PFSK-1 (cell line): ENCODE measurements around the gene BLACAT1.

Experiments
- FOXP2 ChIP-seq: optimal IDR thresholded peaks from 2 replicates; pipeline ENCODE3; 2011; ENCODE audit warnings: borderline replicate concordance, control low read depth, inconsistent platforms; ENCODE audit not compliant: insufficient read depth; ENCODE audit errors: extremely low read length, extremely low read depth
- POLR2AphosphoS5 ChIP-seq: IDR thresholded peaks from 2 replicates; pipeline ENCODE4 v1.6.1; 2012; ENCODE audit warnings: low read depth, mild to moderate bottlenecking, control low read depth, low read length, moderate library complexity
- SIN3A ChIP-seq: IDR thresholded peaks from 2 replicates; pipeline ENCODE4 v1.6.1; 2012; ENCODE audit warnings: mild to moderate bottlenecking, low read length, moderate library complexity, borderline replicate concordance; ENCODE audit not compliant: insufficient read depth
- TAF1 ChIP-seq: IDR thresholded peaks from 2 replicates; pipeline ENCODE4 v1.6.1; 2012; ENCODE audit warnings: low read length, control low read depth, borderline replicate concordance; ENCODE audit not compliant: insufficient read depth
- TF ChIP-seq, protein P1 (sequence below), 2 experiments: IDR thresholded peaks; 2 replicates each; pipeline versions ENCODE4 v1.6.1 to v1.8.0; 2011 to 2012; ENCODE audit warnings: low read depth in 2 of 2, low read length in 2 of 2, control low read depth in 1 of 2, inconsistent platforms in 1 of 2, mild to moderate bottlenecking in 1 of 2, moderate library complexity in 1 of 2; ENCODE audit not compliant: insufficient read depth in 1 of 2

BLACAT1 gene

GRCh38 chr1:205441716-205442050, 14.2 kb downstream of the BLACAT1 start:
- TF ChIP-seq TAF1 (no peak), SIN3A (no peak), FOXP2 (no peak), POLR2AphosphoS5 (no peak)
- TF ChIP-seq, protein P1, sequence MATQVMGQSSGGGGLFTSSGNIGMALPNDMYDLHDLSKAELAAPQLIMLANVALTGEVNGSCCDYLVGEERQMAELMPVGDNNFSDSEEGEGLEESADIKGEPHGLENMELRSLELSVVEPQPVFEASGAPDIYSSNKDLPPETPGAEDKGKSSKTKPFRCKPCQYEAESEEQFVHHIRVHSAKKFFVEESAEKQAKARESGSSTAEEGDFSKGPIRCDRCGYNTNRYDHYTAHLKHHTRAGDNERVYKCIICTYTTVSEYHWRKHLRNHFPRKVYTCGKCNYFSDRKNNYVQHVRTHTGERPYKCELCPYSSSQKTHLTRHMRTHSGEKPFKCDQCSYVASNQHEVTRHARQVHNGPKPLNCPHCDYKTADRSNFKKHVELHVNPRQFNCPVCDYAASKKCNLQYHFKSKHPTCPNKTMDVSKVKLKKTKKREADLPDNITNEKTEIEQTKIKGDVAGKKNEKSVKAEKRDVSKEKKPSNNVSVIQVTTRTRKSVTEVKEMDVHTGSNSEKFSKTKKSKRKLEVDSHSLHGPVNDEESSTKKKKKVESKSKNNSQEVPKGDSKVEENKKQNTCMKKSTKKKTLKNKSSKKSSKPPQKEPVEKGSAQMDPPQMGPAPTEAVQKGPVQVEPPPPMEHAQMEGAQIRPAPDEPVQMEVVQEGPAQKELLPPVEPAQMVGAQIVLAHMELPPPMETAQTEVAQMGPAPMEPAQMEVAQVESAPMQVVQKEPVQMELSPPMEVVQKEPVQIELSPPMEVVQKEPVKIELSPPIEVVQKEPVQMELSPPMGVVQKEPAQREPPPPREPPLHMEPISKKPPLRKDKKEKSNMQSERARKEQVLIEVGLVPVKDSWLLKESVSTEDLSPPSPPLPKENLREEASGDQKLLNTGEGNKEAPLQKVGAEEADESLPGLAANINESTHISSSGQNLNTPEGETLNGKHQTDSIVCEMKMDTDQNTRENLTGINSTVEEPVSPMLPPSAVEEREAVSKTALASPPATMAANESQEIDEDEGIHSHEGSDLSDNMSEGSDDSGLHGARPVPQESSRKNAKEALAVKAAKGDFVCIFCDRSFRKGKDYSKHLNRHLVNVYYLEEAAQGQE (IDR thresholded peaks at IDR 0.05; ENCODE audit: insufficient read depth in 1 of 2, low read depth in 2 of 2, low read length in 2 of 2) = no peak

GRCh38 chr1:205441318-205441633, 14.6 kb downstream of the BLACAT1 start:
- no peak for TF ChIP-seq SIN3A

GRCh38 chr1:205440476-205441317, 15.1 kb downstream of the BLACAT1 start:
- TF ChIP-seq, protein P1 (IDR thresholded peaks at IDR 0.05; ENCODE audit: insufficient read depth in 1 of 2, low read depth in 2 of 2, low read length in 2 of 2) = no peak
- TF ChIP-seq SIN3A (no peak), FOXP2 (no peak), TAF1 (no peak), POLR2AphosphoS5 (no peak)

- TF ChIP-seq, protein P1 (IDR thresholded peaks at IDR 0.05; ENCODE audit: insufficient read depth in 1 of 2, low read depth in 2 of 2, low read length in 2 of 2) = no peak
- no peak for TF ChIP-seq FOXP2
- no peak for TF ChIP-seq POLR2AphosphoS5
- TF ChIP-seq TAF1 = no peak
- no peak for TF ChIP-seq SIN3A
These were observed 15.7 kb downstream of the BLACAT1 start for GRCh38 chr1:205440121-205440475.

DNA sequence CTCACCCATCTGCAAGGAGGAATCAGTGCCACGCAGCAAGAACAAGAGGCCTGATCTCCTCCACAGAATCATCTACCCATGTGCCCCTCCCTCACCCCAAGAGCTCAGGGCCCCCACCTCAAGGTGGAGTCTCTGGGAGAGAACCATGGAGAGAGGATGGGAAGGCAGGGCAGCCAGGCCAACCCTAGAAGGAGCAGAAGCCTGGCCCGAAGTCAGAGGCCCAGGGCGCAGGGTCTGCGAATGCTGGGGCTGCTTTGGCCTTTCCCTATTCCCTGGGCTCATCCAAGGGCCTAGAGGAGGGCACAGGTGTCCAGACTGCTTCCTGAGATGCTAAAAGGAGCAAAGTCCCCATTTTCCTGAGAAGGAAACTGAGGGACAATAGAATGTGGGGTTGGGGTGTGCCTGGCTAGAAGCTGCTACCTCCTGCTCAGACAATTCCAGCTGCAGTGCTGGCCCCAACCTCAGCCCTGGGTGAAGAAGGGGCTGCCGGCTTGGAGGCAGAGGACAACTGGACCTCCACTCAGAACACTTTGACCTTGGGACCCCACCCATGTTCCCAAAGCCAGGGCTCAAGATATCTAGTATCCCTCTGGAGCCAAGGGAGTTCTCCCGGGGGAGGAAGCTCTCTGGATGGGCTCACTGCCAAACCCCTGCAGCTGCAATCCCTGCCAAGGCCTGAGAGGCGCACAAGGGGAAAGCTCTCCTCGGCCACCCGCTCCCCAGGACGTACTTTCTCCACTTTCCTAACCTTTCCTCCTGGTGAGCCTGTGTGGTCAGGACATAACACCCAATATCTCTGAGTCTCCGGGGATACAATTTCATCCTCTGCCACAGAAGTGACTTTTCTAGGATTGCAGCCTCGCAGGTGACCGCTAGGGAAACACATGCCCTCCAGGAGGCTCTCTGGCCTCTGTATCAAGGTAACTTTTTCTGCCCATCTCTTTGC, 17.4 kb downstream of the BLACAT1 start:
- TF ChIP-seq SIN3A = no peak
- no peak for TF ChIP-seq POLR2AphosphoS5
- TF ChIP-seq TAF1 = no peak
- TF ChIP-seq FOXP2 = no peak
- TF ChIP-seq, protein P1 (IDR thresholded peaks at IDR 0.05; ENCODE audit: insufficient read depth in 1 of 2, low read depth in 2 of 2, low read length in 2 of 2) = no peak
